ENCODE data around the gene CPLANE1. TPM values are rescaled to one million over a fixed set of nuclear protein-coding genes. Genes with fewer than 3 reads are reported as not detected.

Gene CPLANE1
- total RNA-seq, 2 donors from 2014 or later = 5.9 to 9.0 TPM

GRCh38 chr5:37198061-37198460, 51.1 kb downstream of the CPLANE1 start:
- Mint-ChIP-seq H3K4me1 (ENCODE audit: low read depth) (peaks cover 19% of the 10 kb centered on the region), H3K36me3 (ENCODE audit: insufficient read depth in 2 of 2) (peaks cover 0 to 2% of the 10 kb centered on the region in 2 donors), H3K4me3 (peak overlapping the region; percentile 67 to 83), H3K27ac (peak overlapping the region; percentile 92), H3K9me3 (no peaks in the 10 kb centered on the region), H3K27me3 (ENCODE audit: low read depth) (no peaks in the 10 kb centered on the region)
- DNase-seq = no peak
- peak; percentile 45 to 52 for ATAC-seq (replicated peaks in 1 of 2)

- Mint-ChIP-seq H3K9me3 (no peaks in the 10 kb centered on the region), H3K27ac (peak overlapping the region; percentile 92), H3K4me1 (ENCODE audit: low read depth) (peaks cover 19% of the 10 kb centered on the region), H3K4me3 (peak overlapping the region; percentile 67 to 83), H3K36me3 (ENCODE audit: insufficient read depth in 2 of 2) (peaks cover 0 to 2% of the 10 kb centered on the region in 2 donors), H3K27me3 (ENCODE audit: low read depth) (no peaks in the 10 kb centered on the region)
- DNase-seq (peak; percentile 11 to 15), ATAC-seq (replicated peaks in 1 of 2) (peak; percentile 60 to 70)
Measured at GRCh38 chr5:37197340-37198050, 51.7 kb downstream of the CPLANE1 start.

GRCh38 chr5:37190592-37190991, 58.6 kb downstream of the CPLANE1 start:
- Mint-ChIP-seq H3K36me3 (ENCODE audit: insufficient read depth in 2 of 2) (peaks cover 0 to 1% of the 10 kb centered on the region in 2 donors), H3K4me1 (ENCODE audit: low read depth) (no peaks in the 10 kb centered on the region), H3K27me3 (ENCODE audit: low read depth) (no peaks in the 10 kb centered on the region), H3K27ac (no peak overlapping the region), H3K9me3 (no peaks in the 10 kb centered on the region), H3K4me3 (no peak overlapping the region)
- ATAC-seq (replicated peaks in 1 of 2) = no peak
- no peak for DNase-seq

GRCh38 chr5:37189355-37189754, 59.8 kb downstream of the CPLANE1 start:
- H3K4me3 Mint-ChIP-seq = no peak overlapping the region
- H3K27me3 Mint-ChIP-seq (ENCODE audit: low read depth) = no peaks in the 10 kb centered on the region
- H3K27ac Mint-ChIP-seq = no peak overlapping the region
- no peak for DNase-seq
- no peaks in the 10 kb centered on the region for H3K9me3 Mint-ChIP-seq
- no peak for ATAC-seq (replicated peaks in 1 of 2)
- no peaks in the 10 kb centered on the region for H3K4me1 Mint-ChIP-seq (ENCODE audit: low read depth)
- H3K36me3 Mint-ChIP-seq (ENCODE audit: insufficient read depth in 2 of 2) = peaks cover 0 to 1% of the 10 kb centered on the region in 2 donors

GRCh38 chr5:37187465-37187977, 61.7 kb downstream of the CPLANE1 start:
- no peaks in the 10 kb centered on the region for H3K27me3 Mint-ChIP-seq (ENCODE audit: low read depth)
- DNase-seq (no peak), ATAC-seq (replicated peaks in 1 of 2) (no peak)
- H3K9me3 Mint-ChIP-seq = no peaks in the 10 kb centered on the region
- H3K4me3 Mint-ChIP-seq = no peak overlapping the region
- peaks cover 0 to 1% of the 10 kb centered on the region in 2 donors for H3K36me3 Mint-ChIP-seq (ENCODE audit: insufficient read depth in 2 of 2)
- no peaks in the 10 kb centered on the region for H3K4me1 Mint-ChIP-seq (ENCODE audit: low read depth)
- H3K27ac Mint-ChIP-seq = no peak overlapping the region

- Mint-ChIP-seq H3K4me1 (ENCODE audit: low read depth) (peaks cover 6% of the 10 kb centered on the region), H3K27ac (no peak overlapping the region)
Measured at GRCh38 chr5:37184748-37185364, 64.3 kb downstream of the CPLANE1 start.

GRCh38 chr5:37182667-37183066, 66.5 kb downstream of the CPLANE1 start:
- DNase-seq (no peak), ATAC-seq (replicated peaks in 1 of 2) (no peak)
- H3K9me3 Mint-ChIP-seq = no peaks in the 10 kb centered on the region
- peaks cover 0 to 1% of the 10 kb centered on the region in 2 donors for H3K36me3 Mint-ChIP-seq (ENCODE audit: insufficient read depth in 2 of 2)
- H3K4me3 Mint-ChIP-seq = no peak overlapping the region
- H3K27me3 Mint-ChIP-seq (ENCODE audit: low read depth) = no peaks in the 10 kb centered on the region
- H3K27ac Mint-ChIP-seq = no peak overlapping the region
- H3K4me1 Mint-ChIP-seq (ENCODE audit: low read depth) = peaks cover 6% of the 10 kb centered on the region

More at GRCh38 chr5:37184748-37185364, 64.3 kb downstream of the CPLANE1 start:
- ATAC-seq (replicated peaks in 1 of 2) (no peak), DNase-seq (no peak)
- Mint-ChIP-seq H3K27me3 (ENCODE audit: low read depth) (no peaks in the 10 kb centered on the region), H3K4me3 (no peak overlapping the region), H3K9me3 (no peaks in the 10 kb centered on the region), H3K36me3 (ENCODE audit: insufficient read depth in 2 of 2) (peaks cover 0 to 1% of the 10 kb centered on the region in 2 donors)

GRCh38 chr5:37174928-37175327, 74.2 kb downstream of the CPLANE1 start:
- Mint-ChIP-seq H3K4me3 (no peak overlapping the region), H3K4me1 (ENCODE audit: low read depth) (no peaks in the 10 kb centered on the region), H3K27ac (no peak overlapping the region), H3K36me3 (ENCODE audit: insufficient read depth in 2 of 2) (peaks cover 0 to 2% of the 10 kb centered on the region in 2 donors), H3K9me3 (no peaks in the 10 kb centered on the region), H3K27me3 (ENCODE audit: low read depth) (no peaks in the 10 kb centered on the region)
- no peak for ATAC-seq (replicated peaks in 1 of 2)
- no peak for DNase-seq

GRCh38 chr5:37172957-37173356, 76.2 kb downstream of the CPLANE1 start:
- no peak for DNase-seq
- no peak overlapping the region for H3K4me3 Mint-ChIP-seq
- H3K36me3 Mint-ChIP-seq (ENCODE audit: insufficient read depth in 2 of 2) = peaks cover 0 to 2% of the 10 kb centered on the region in 2 donors
- no peaks in the 10 kb centered on the region for H3K9me3 Mint-ChIP-seq
- ATAC-seq (replicated peaks in 1 of 2) = no peak
- no peaks in the 10 kb centered on the region for H3K4me1 Mint-ChIP-seq (ENCODE audit: low read depth)
- H3K27me3 Mint-ChIP-seq (ENCODE audit: low read depth) = no peaks in the 10 kb centered on the region
- H3K27ac Mint-ChIP-seq = no peak overlapping the region

- no peaks in the 10 kb centered on the region for H3K27me3 Mint-ChIP-seq (ENCODE audit: low read depth)
- no peak for DNase-seq
- H3K36me3 Mint-ChIP-seq (ENCODE audit: insufficient read depth in 2 of 2) = peaks cover 0 to 2% of the 10 kb centered on the region in 2 donors
- H3K4me1 Mint-ChIP-seq (ENCODE audit: low read depth) = no peaks in the 10 kb centered on the region
- H3K4me3 Mint-ChIP-seq = no peak overlapping the region
- H3K9me3 Mint-ChIP-seq = no peaks in the 10 kb centered on the region
- H3K27ac Mint-ChIP-seq = no peak overlapping the region
- ATAC-seq (replicated peaks in 1 of 2) = no peak
Measured at GRCh38 chr5:37170856-37171255, 78.3 kb downstream of the CPLANE1 start.

GRCh38 chr5:37166197-37166596, 83.0 kb downstream of the CPLANE1 start:
- H3K4me1 Mint-ChIP-seq (ENCODE audit: low read depth) = no peaks in the 10 kb centered on the region
- H3K36me3 Mint-ChIP-seq (ENCODE audit: insufficient read depth in 2 of 2) = no peaks in the 10 kb centered on the region
- no peaks in the 10 kb centered on the region for H3K9me3 Mint-ChIP-seq
- no peak overlapping the region for H3K27ac Mint-ChIP-seq
- ATAC-seq (replicated peaks in 1 of 2) (no peak), DNase-seq (no peak)
- no peak overlapping the region for H3K4me3 Mint-ChIP-seq
- no peaks in the 10 kb centered on the region for H3K27me3 Mint-ChIP-seq (ENCODE audit: low read depth)

GRCh38 chr5:37165761-37166160, 83.4 kb downstream of the CPLANE1 start:
- DNase-seq (no peak), ATAC-seq (replicated peaks in 1 of 2) (no peak)
- no peak overlapping the region for H3K27ac Mint-ChIP-seq
- no peaks in the 10 kb centered on the region for H3K4me1 Mint-ChIP-seq (ENCODE audit: low read depth)
- H3K27me3 Mint-ChIP-seq (ENCODE audit: low read depth) = no peaks in the 10 kb centered on the region
- no peaks in the 10 kb centered on the region for H3K36me3 Mint-ChIP-seq (ENCODE audit: insufficient read depth in 2 of 2)
- no peak overlapping the region for H3K4me3 Mint-ChIP-seq
- no peaks in the 10 kb centered on the region for H3K9me3 Mint-ChIP-seq

GRCh38 chr5:37153661-37154060, 95.5 kb downstream of the CPLANE1 start:
- H3K36me3 Mint-ChIP-seq (ENCODE audit: insufficient read depth in 2 of 2) = peaks cover 2% of the 10 kb centered on the region in 2 donors

More at GRCh38 chr5:37153661-37154060, 95.5 kb downstream of the CPLANE1 start:
- Mint-ChIP-seq H3K27ac (no peak overlapping the region), H3K4me1 (ENCODE audit: low read depth) (no peaks in the 10 kb centered on the region), H3K9me3 (no peaks in the 10 kb centered on the region), H3K27me3 (ENCODE audit: low read depth) (no peaks in the 10 kb centered on the region), H3K4me3 (no peak overlapping the region)
- ATAC-seq (replicated peaks in 1 of 2) (no peak), DNase-seq (no peak)

All from activated T-cell treated with anti-CD3 and anti-CD28 coated beads, Interleukin-2, amount 50 U/mL, for 72 hours (primary cell).